HepG2 (cell line): Measurements from ENCODE around the gene LRRC74B. TPM values are rescaled to one million over a fixed set of nuclear protein-coding genes. Genes with fewer than 3 reads are reported as not detected.
A peak's percentile ranks its signal among the peaks of the same experiment; 100 is the strongest.

Experiments used
- ARNTL ChIP-seq: sonication (generic); formaldehyde crosslinking; IDR thresholded peaks from 2 replicates; pipeline ENCODE4 v1.4.0; 2020; ENCODE audit warnings: mild to moderate bottlenecking, missing genetic modification reagents
- ATF3 ChIP-seq: sonication (generic); formaldehyde crosslinking; IDR thresholded peaks from 2 replicates; pipeline ENCODE4 v1.4.0; 2020; ENCODE audit warnings: missing genetic modification reagents
- DMAP1 ChIP-seq: IDR thresholded peaks from 2 replicates; pipeline ENCODE4 v1.6.1; 2016
- FOXO4 ChIP-seq: sonication (generic); formaldehyde crosslinking; conservative IDR thresholded peaks from 2 replicates; pipeline ENCODE4 v1.8.1; 2023; ENCODE audit warnings: missing genetic modification reagents
- GABPB1 ChIP-seq: IDR thresholded peaks from 2 replicates; pipeline ENCODE4 v1.6.1; 2016; ENCODE audit warnings: mild to moderate bottlenecking, missing genetic modification reagents, moderate library complexity, missing compliant biosample characterization
- HNRNPLL ChIP-seq: fragments of 200-400 bp; formaldehyde crosslinking; IDR thresholded peaks from 2 replicates; pipeline ENCODE4 v1.6.1; 2017; ENCODE audit warnings: mild to moderate bottlenecking, low read depth, low read length; ENCODE audit not compliant: poor library complexity, severe bottlenecking
- IKZF1 ChIP-seq: fragments of 450-650 bp; IDR thresholded peaks from 2 replicates; pipeline ENCODE4 v1.7.1; 2016
- JUND ChIP-seq: sonication (generic); formaldehyde crosslinking; IDR thresholded peaks from 2 replicates; pipeline ENCODE4 v1.8.0; 2022; ENCODE audit warnings: mild to moderate bottlenecking, missing genetic modification reagents
- KDM2A ChIP-seq: sonication (generic); formaldehyde crosslinking; IDR thresholded peaks from 2 replicates; pipeline ENCODE4 v1.4.0; 2020; ENCODE audit warnings: low read depth, missing genetic modification reagents, borderline replicate concordance
- SAP130 ChIP-seq: IDR thresholded peaks from 2 replicates; pipeline ENCODE4 v1.6.1; 2016; ENCODE audit warnings: low read depth
- ZBTB42 ChIP-seq: sonication (generic); formaldehyde crosslinking; IDR thresholded peaks from 2 replicates; pipeline ENCODE4 v1.5.0; 2020; ENCODE audit warnings: mild to moderate bottlenecking, missing genetic modification reagents
- ZFP82 ChIP-seq: sonication (generic); formaldehyde crosslinking; IDR thresholded peaks from 2 replicates; pipeline ENCODE4 v1.5.1; 2020; ENCODE audit warnings: mild to moderate bottlenecking, missing genetic modification reagents, borderline replicate concordance
- ZFY ChIP-seq: sonication (generic); formaldehyde crosslinking; IDR thresholded peaks from 2 replicates; pipeline ENCODE4 v1.4.0; 2020; ENCODE audit warnings: missing genetic modification reagents
- ZFYVE20 ChIP-seq: sonication (generic); formaldehyde crosslinking; IDR thresholded peaks from 2 replicates; pipeline ENCODE4 v1.8.0; 2023; ENCODE audit warnings: low read depth, mild to moderate bottlenecking, moderate library complexity, missing genetic modification reagents, borderline replicate concordance
- ZMYM2 ChIP-seq: sonication (generic); formaldehyde crosslinking; IDR thresholded peaks from 2 replicates; pipeline ENCODE4 v1.8.0; 2022; ENCODE audit warnings: mild to moderate bottlenecking, missing genetic modification reagents
- ZNF468 ChIP-seq: sonication (generic); formaldehyde crosslinking; IDR thresholded peaks from 2 replicates; pipeline ENCODE4 v1.8.0; 2022; ENCODE audit warnings: mild to moderate bottlenecking, moderate library complexity, missing genetic modification reagents
- ZNF530 ChIP-seq: sonication (generic); formaldehyde crosslinking; IDR thresholded peaks from 2 replicates; pipeline ENCODE4 v1.5.0; 2020; ENCODE audit warnings: low read depth, mild to moderate bottlenecking, missing genetic modification reagents
- ZNF768 ChIP-seq: sonication (generic); formaldehyde crosslinking; IDR thresholded peaks from 2 replicates; pipeline ENCODE4 v1.4.0; 2020; ENCODE audit warnings: missing genetic modification reagents
- ZNF850 ChIP-seq: sonication (generic); formaldehyde crosslinking; conservative IDR thresholded peaks from 2 replicates; pipeline ENCODE4 v1.9.0; 2021; ENCODE audit warnings: mild to moderate bottlenecking, missing genetic modification reagents
- polyA plus RNA-seq, 8 experiments: library from polyadenylated mRNA; depleted of rRNA in 3 of 8; stranded (reverse) in 7 of 8; unstranded in 1 of 8; fragments of >200 nt; fragmentation: Illumina TruSeq in 4 of 8; extraction: Trizol in 4 of 8; gene quantifications; 2 replicates each; pipeline versions ENCODE4 v1.2.1 to v1.2.3, GENCODE V29; 2011 to 2016; ENCODE audit warnings: low read depth in 4 of 8, missing spikeins in 1 of 8, mixed read lengths in 1 of 8; ENCODE audit not compliant: insufficient read depth in 1 of 8
- total RNA-seq, 5 experiments: library from RNA; depleted of rRNA; stranded (reverse); fragments of >200 nt; fragmentation: Illumina TruSeq; extraction: Trizol; gene quantifications; 2 replicates each; pipeline ENCODE4 v1.2.3, GENCODE V29; 2016; ENCODE audit warnings: low read depth in 1 of 5
- TF ChIP-seq, protein P1 (sequence below): sonication (generic); formaldehyde crosslinking; IDR thresholded peaks from 2 replicates; pipeline ENCODE4 v1.5.0; 2020; ENCODE audit warnings: missing genetic modification reagents
- TF ChIP-seq, protein P2 (sequence below): sonication (generic); formaldehyde crosslinking; IDR thresholded peaks from 2 replicates; pipeline ENCODE4 v1.4.0; 2020; ENCODE audit warnings: missing genetic modification reagents

The LRRC74B gene
- total and polyA plus RNA-seq, 2 of the 13 experiments (the other 11 are each of a cell fraction or from before 2014, with no cell fraction given): not detected

- TF ChIP-seq FOXO4 (CRISPR knock-in tag) (no peak), ZFP82 (CRISPR knock-in tag) (no peak), KDM2A (CRISPR knock-in tag) (peak; percentile 57; the same call in 1 of the 2 replicates), ZMYM2 (no peak), ZNF850 (CRISPR knock-in tag) (no peak), ZNF530 (CRISPR knock-in tag) (no peak), ZFYVE20 (CRISPR knock-in tag) (no peak), GABPB1 (peak; percentile 24; the same call in 1 of the 2 replicates), DMAP1 (CRISPR knock-in tag) (no peak), HNRNPLL (peak; percentile 16), ZNF468 (no peak), IKZF1 (no peak), ARNTL (CRISPR knock-in tag) (no peak), JUND (CRISPR knock-in tag) (peak; percentile 78), ZBTB42 (CRISPR knock-in tag) (no peak), SAP130 (CRISPR knock-in tag) (peak; percentile 19; the same call in 1 of the 2 replicates), ZNF768 (CRISPR knock-in tag) (peak; percentile 38; the same call in 1 of the 2 replicates), ATF3 (CRISPR knock-in tag) (peak; percentile 73), ZFY (CRISPR knock-in tag) (no peak)
- TF ChIP-seq, protein P1, sequence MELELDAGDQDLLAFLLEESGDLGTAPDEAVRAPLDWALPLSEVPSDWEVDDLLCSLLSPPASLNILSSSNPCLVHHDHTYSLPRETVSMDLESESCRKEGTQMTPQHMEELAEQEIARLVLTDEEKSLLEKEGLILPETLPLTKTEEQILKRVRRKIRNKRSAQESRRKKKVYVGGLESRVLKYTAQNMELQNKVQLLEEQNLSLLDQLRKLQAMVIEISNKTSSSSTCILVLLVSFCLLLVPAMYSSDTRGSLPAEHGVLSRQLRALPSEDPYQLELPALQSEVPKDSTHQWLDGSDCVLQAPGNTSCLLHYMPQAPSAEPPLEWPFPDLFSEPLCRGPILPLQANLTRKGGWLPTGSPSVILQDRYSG: no peak
- TF ChIP-seq, protein P2, sequence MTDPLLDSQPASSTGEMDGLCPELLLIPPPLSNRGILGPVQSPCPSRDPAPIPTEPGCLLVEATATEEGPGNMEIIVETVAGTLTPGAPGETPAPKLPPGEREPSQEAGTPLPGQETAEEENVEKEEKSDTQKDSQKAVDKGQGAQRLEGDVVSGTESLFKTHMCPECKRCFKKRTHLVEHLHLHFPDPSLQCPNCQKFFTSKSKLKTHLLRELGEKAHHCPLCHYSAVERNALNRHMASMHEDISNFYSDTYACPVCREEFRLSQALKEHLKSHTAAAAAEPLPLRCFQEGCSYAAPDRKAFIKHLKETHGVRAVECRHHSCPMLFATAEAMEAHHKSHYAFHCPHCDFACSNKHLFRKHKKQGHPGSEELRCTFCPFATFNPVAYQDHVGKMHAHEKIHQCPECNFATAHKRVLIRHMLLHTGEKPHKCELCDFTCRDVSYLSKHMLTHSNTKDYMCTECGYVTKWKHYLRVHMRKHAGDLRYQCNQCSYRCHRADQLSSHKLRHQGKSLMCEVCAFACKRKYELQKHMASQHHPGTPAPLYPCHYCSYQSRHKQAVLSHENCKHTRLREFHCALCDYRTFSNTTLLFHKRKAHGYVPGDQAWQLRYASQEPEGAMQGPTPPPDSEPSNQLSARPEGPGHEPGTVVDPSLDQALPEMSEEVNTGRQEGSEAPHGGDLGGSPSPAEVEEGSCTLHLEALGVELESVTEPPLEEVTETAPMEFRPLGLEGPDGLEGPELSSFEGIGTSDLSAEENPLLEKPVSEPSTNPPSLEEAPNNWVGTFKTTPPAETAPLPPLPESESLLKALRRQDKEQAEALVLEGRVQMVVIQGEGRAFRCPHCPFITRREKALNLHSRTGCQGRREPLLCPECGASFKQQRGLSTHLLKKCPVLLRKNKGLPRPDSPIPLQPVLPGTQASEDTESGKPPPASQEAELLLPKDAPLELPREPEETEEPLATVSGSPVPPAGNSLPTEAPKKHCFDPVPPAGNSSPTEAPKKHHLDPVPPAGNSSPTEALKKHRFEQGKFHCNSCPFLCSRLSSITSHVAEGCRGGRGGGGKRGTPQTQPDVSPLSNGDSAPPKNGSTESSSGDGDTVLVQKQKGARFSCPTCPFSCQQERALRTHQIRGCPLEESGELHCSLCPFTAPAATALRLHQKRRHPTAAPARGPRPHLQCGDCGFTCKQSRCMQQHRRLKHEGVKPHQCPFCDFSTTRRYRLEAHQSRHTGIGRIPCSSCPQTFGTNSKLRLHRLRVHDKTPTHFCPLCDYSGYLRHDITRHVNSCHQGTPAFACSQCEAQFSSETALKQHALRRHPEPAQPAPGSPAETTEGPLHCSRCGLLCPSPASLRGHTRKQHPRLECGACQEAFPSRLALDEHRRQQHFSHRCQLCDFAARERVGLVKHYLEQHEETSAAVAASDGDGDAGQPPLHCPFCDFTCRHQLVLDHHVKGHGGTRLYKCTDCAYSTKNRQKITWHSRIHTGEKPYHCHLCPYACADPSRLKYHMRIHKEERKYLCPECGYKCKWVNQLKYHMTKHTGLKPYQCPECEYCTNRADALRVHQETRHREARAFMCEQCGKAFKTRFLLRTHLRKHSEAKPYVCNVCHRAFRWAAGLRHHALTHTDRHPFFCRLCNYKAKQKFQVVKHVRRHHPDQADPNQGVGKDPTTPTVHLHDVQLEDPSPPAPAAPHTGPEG (CRISPR knock-in tag): no peak
Measured at GRCh38 chr22:21102659-21103267, 57.0 kb downstream of the LRRC74B start (continued).
